Left ventricle myocardium inferior (tissue), 1 donor: ENCODE data around the gene PRR18. TPM values are rescaled to one million over a fixed set of nuclear protein-coding genes. Genes with fewer than 3 reads are reported as not detected.

Experiments
- DNase-seq: peaks from one replicate; pipeline ENCODE4 v3.0.0-alpha.2; 2020
- H3K27ac ChIP-seq: fragments of 200-600 bp; replicated peaks from 2 replicates; pipeline ENCODE4 v1.8.0; 2021
- H3K27me3 ChIP-seq: fragments of 200-600 bp; 2 replicates; pipeline ENCODE4 v1.8.0; 2021; ENCODE audit warnings: low read depth
- H3K36me3 ChIP-seq: fragments of 200-600 bp; 2 replicates; pipeline ENCODE4 v1.8.0; 2021
- H3K4me1 ChIP-seq: fragments of 200-600 bp; 2 replicates; pipeline ENCODE4 v1.8.0; 2021
- H3K4me3 ChIP-seq: fragments of 200-600 bp; 2 replicates; pipeline ENCODE4 v1.8.0; 2021; ENCODE audit warnings: mild to moderate bottlenecking, moderate library complexity
- H3K9me3 ChIP-seq: fragments of 200-600 bp; replicated peaks from 2 replicates; pipeline ENCODE4 v1.8.0; 2021
- intact Hi-C: fragments of 100-400 bp; cut with micrococcal nuclease; formaldehyde crosslinking; loops from one replicate; pipeline ENCODE4 v1.11.0; 2022
- total RNA-seq: library from RNA; stranded (reverse); fragmentation: NEBNext Ultra II Directional; extraction: Animal tissue kit (Norgen Biotek cat#: 25700); gene quantifications from one replicate; pipeline ENCODE4 v1.2.1, GENCODE V29; 2021
- TF ChIP-seq, protein P1 (sequence below): fragments of 200-600 bp; IDR thresholded peaks from 2 replicates; pipeline ENCODE4 v1.8.0; 2021; ENCODE audit warnings: antibody characterized with exemption, mild to moderate bottlenecking, borderline replicate concordance
- donor health status: DM: no; HTN: yes; CAD: no; lungs with severe emphysema.

Gene PRR18
- total RNA-seq, 1 donor from 2014 or later: not detected

DNA sequence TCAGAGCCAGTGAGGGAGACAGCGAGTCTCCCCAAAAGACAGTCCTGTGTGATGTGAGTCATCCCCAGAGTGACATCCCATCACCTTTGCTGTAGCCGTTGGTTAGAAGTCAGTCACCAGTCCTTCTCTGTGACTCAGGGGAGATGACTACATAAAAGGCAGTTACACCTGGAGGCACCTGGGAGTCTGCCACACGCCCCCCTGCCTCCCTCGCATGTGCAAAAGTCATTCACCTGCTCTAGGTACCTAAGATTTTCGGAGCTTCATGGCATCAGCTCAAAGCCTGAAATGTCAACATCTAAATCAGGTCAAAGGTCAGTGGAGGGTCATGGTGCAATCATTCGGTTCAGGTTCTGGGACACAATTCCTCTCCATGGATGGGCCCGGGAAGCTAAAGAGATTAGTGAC is 50.3 kb downstream of the PRR18 start:
- peaks cover 14% of the 10 kb centered on the region for H3K4me1 ChIP-seq
- no peak overlapping the region for H3K27ac ChIP-seq
- TF ChIP-seq, protein P1, sequence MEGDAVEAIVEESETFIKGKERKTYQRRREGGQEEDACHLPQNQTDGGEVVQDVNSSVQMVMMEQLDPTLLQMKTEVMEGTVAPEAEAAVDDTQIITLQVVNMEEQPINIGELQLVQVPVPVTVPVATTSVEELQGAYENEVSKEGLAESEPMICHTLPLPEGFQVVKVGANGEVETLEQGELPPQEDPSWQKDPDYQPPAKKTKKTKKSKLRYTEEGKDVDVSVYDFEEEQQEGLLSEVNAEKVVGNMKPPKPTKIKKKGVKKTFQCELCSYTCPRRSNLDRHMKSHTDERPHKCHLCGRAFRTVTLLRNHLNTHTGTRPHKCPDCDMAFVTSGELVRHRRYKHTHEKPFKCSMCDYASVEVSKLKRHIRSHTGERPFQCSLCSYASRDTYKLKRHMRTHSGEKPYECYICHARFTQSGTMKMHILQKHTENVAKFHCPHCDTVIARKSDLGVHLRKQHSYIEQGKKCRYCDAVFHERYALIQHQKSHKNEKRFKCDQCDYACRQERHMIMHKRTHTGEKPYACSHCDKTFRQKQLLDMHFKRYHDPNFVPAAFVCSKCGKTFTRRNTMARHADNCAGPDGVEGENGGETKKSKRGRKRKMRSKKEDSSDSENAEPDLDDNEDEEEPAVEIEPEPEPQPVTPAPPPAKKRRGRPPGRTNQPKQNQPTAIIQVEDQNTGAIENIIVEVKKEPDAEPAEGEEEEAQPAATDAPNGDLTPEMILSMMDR: no peak
- intact Hi-C loops: no loop called here
- no peak for DNase-seq
- H3K9me3 ChIP-seq: no peaks in the 10 kb centered on the region
- H3K4me3 ChIP-seq: no peak overlapping the region
- no peaks in the 10 kb centered on the region for H3K36me3 ChIP-seq
- peaks cover 58% of the 10 kb centered on the region for H3K27me3 ChIP-seq

Other genes starting within 250 kb of the PRR18 start
- gene TBXT, start 140.5 kb downstream of the PRR18 start, total RNA-seq: not detected
- 19.3 TPM for gene SFT2D1, start 34.2 kb upstream of the PRR18 start, total RNA-seq
- 531 TPM for gene MPC1, start 74.5 kb upstream of the PRR18 start, total RNA-seq